NCI-H146 treated with DMSO at 0.1 percent for 48 hours (cell line): Measurements from ENCODE around the gene NR3C2.

ENCODE experiments used
- DNase-seq: peaks from one replicate; lab custom pipeline; 2025; ENCODE audit not compliant: unreplicated experiment; lab: John Stamatoyannopoulos, UW

Gene NR3C2

GRCh38 chr4:148081745-148082144 lies 360.5 kb downstream of the NR3C2 start:
- DNase-seq, result no peak

- no peak for DNase-seq
Observed at GRCh38 chr4:148081267-148081666, 360.9 kb downstream of the NR3C2 start.

GRCh38 chr4:148079961-148080360 lies 362.3 kb downstream of the NR3C2 start:
- no peak for DNase-seq

GRCh38 chr4:148078061-148078460 lies 364.2 kb downstream of the NR3C2 start:
- no peak for DNase-seq

- DNase-seq, result no peak
Observed at GRCh38 chr4:148077581-148077980, 364.6 kb downstream of the NR3C2 start.

GRCh38 chr4:148076964-148077363 lies 365.2 kb downstream of the NR3C2 start:
- DNase-seq, result no peak

- DNase-seq, result no peak
Observed at GRCh38 chr4:148075438-148075837, 366.8 kb downstream of the NR3C2 start.

GRCh38 chr4:148074462-148074861 lies 367.8 kb downstream of the NR3C2 start:
- DNase-seq, result no peak

- DNase-seq, result no peak
Observed at GRCh38 chr4:148073349-148073748, 368.9 kb downstream of the NR3C2 start.

GRCh38 chr4:148072789-148073188 lies 369.4 kb downstream of the NR3C2 start:
- no peak for DNase-seq

- no peak for DNase-seq
Observed at GRCh38 chr4:148071009-148071408, 371.2 kb downstream of the NR3C2 start.

GRCh38 chr4:148069895-148070178 lies 372.4 kb downstream of the NR3C2 start:
- DNase-seq, result no peak

GRCh38 chr4:148069086-148069894 lies 372.9 kb downstream of the NR3C2 start:
- no peak for DNase-seq

- no peak for DNase-seq
Observed at GRCh38 chr4:148068065-148068911, 373.9 kb downstream of the NR3C2 start.

GRCh38 chr4:148067301-148067916 lies 374.8 kb downstream of the NR3C2 start:
- DNase-seq, result no peak

- DNase-seq, result no peak
Observed at GRCh38 chr4:148065075-148065474, 377.1 kb downstream of the NR3C2 start.

- no peak for DNase-seq
Observed at GRCh38 chr4:148064451-148064850, 377.8 kb downstream of the NR3C2 start.

GRCh38 chr4:148062301-148062950 lies 379.8 kb downstream of the NR3C2 start:
- no peak for DNase-seq

- no peak for DNase-seq
Observed at GRCh38 chr4:148061795-148062194, 380.4 kb downstream of the NR3C2 start.

- no peak for DNase-seq
Observed at GRCh38 chr4:148061141-148061481, 381.1 kb downstream of the NR3C2 start.

GRCh38 chr4:148060264-148061140 lies 381.7 kb downstream of the NR3C2 start:
- DNase-seq, result no peak
